ENCODE measurements around the gene KRR1. TPM values are rescaled to one million over a fixed set of nuclear protein-coding genes. Genes with fewer than 3 reads are reported as not detected.

The KRR1 gene
- total RNA-seq, 4 donors from 2014 or later: 3.2 to 28.1 (median 11.7) TPM

- Histone ChIP-seq H3K27me3 (no peaks in the 10 kb centered on the region), H3K4me3 (no peak overlapping the region), H3K27ac (no peak overlapping the region), H3K9me3 (no peaks in the 10 kb centered on the region), H3K36me3 (no peaks in the 10 kb centered on the region), H3K4me1 (peaks cover 0 to 8% (median 4%) of the 10 kb centered on the region in 4 donors)
- intact Hi-C loops (cut with DNase I; ENCODE audit: low total_unique reads): no loop called here
- TF ChIP-seq POLR2A (IDR thresholded peaks at IDR 0.05): no peak
- TF ChIP-seq CTCF (IDR thresholded peaks at IDR 0.05): no peak
- in situ Hi-C loops (cut with MboI; ENCODE audit: low pct_ligation_motif_present in 1 of 4, low pct_unique_long_range_greater_than_20kb in 1 of 4, low sequenced_read_pairs in 3 of 4): no loop called here
- no peak for DNase-seq
- WGBS, 2 donors (ENCODE audit: low coverage in 1 of 2): 50% methylated on average over 1 of the region's 1 CpG; no CpG with 5 or more reads in 1 of the 2 donors
These were observed 43.1 kb upstream of the KRR1 start for GRCh38 chr12:75554556-75554880.

GRCh38 chr12:75553836-75554555 lies 42.6 kb upstream of the KRR1 start:
- Histone ChIP-seq H3K9me3 (no peaks in the 10 kb centered on the region), H3K36me3 (no peaks in the 10 kb centered on the region), H3K4me3 (no peak overlapping the region), H3K4me1 (peaks cover 0 to 8% (median 4%) of the 10 kb centered on the region in 4 donors), H3K27me3 (no peaks in the 10 kb centered on the region), H3K27ac (no peak overlapping the region)
- intact Hi-C loops (cut with DNase I; ENCODE audit: low total_unique reads): no loop called here
- TF ChIP-seq POLR2AphosphoS5 (IDR thresholded peaks at IDR 0.05) (no peak), POLR2A (IDR thresholded peaks at IDR 0.05) (no peak), CTCF (IDR thresholded peaks at IDR 0.05) (no peak), EP300 (IDR thresholded peaks at IDR 0.05; ENCODE audit: low read depth) (no peak)
- no peak for DNase-seq
- in situ Hi-C loops (cut with MboI; ENCODE audit: low pct_ligation_motif_present in 1 of 4, low pct_unique_long_range_greater_than_20kb in 1 of 4, low sequenced_read_pairs in 3 of 4): no loop called here
- WGBS, 2 donors (ENCODE audit: low coverage in 1 of 2): 50 to 61% methylated on average over 2 to 3 of the region's 3 CpGs

GRCh38 chr12:75553398-75553797 lies 42.0 kb upstream of the KRR1 start:
- no peak for DNase-seq
- Histone ChIP-seq H3K27me3 (no peaks in the 10 kb centered on the region), H3K4me3 (no peak overlapping the region), H3K9me3 (no peaks in the 10 kb centered on the region), H3K27ac (no peak overlapping the region), H3K36me3 (no peaks in the 10 kb centered on the region), H3K4me1 (peaks cover 0 to 8% (median 4%) of the 10 kb centered on the region in 4 donors)
- WGBS, 2 donors (ENCODE audit: low coverage in 1 of 2): 50% methylated on average over 1 of the region's 1 CpG; no CpG with 5 or more reads in 1 of the 2 donors
- TF ChIP-seq POLR2A (IDR thresholded peaks at IDR 0.05) (no peak), CTCF (IDR thresholded peaks at IDR 0.05) (no peak), EP300 (IDR thresholded peaks at IDR 0.05; ENCODE audit: low read depth) (no peak), POLR2AphosphoS5 (IDR thresholded peaks at IDR 0.05) (no peak)
- intact Hi-C loops (cut with DNase I; ENCODE audit: low total_unique reads) (no loop called here), in situ Hi-C loops (cut with MboI; ENCODE audit: low pct_ligation_motif_present in 1 of 4, low pct_unique_long_range_greater_than_20kb in 1 of 4, low sequenced_read_pairs in 3 of 4) (no loop called here)

GRCh38 chr12:75551477-75551876 lies 40.1 kb upstream of the KRR1 start:
- Histone ChIP-seq H3K9me3 (no peaks in the 10 kb centered on the region), H3K27me3 (no peaks in the 10 kb centered on the region), H3K27ac (no peak overlapping the region), H3K4me1 (peaks cover 0 to 8% (median 4%) of the 10 kb centered on the region in 4 donors), H3K4me3 (no peak overlapping the region), H3K36me3 (no peaks in the 10 kb centered on the region)
- in situ Hi-C loops (cut with MboI; ENCODE audit: low pct_ligation_motif_present in 1 of 4, low pct_unique_long_range_greater_than_20kb in 1 of 4, low sequenced_read_pairs in 3 of 4): no loop called here
- intact Hi-C loops (cut with DNase I; ENCODE audit: low total_unique reads): no loop called here
- DNase-seq: no peak
- TF ChIP-seq POLR2A (IDR thresholded peaks at IDR 0.05) (no peak), EP300 (IDR thresholded peaks at IDR 0.05; ENCODE audit: low read depth) (no peak), POLR2AphosphoS5 (IDR thresholded peaks at IDR 0.05) (no peak), CTCF (IDR thresholded peaks at IDR 0.05) (no peak)
